SK-N-SH treated with all-trans-retinoic acid at 6 μM for 48 hours (cell line): ENCODE data around the gene DAB1.

Experiments used
- ATAC-seq: fragments of 200-7000 bp; cut with Tn5 transposase; 3 replicates; pipeline ENCODE4 v1.9.1; 2020; ENCODE audit warnings: mild to moderate bottlenecking, moderate library complexity
- ARNTL ChIP-seq: fragments of 450-650 bp; formaldehyde crosslinking; IDR thresholded peaks from 2 replicates; pipeline ENCODE4 v1.5.0; 2020; ENCODE audit warnings: low read depth, mild to moderate bottlenecking, moderate library complexity, borderline replicate concordance
- BACH2 ChIP-seq: fragments of 250-450 bp; sonication (Bioruptor Pico); IDR thresholded peaks from 2 replicates; pipeline ENCODE4 v1.9.0; 2021; ENCODE audit warnings: mild to moderate bottlenecking, borderline replicate concordance
- CREB5 ChIP-seq: fragments of 250-450 bp; sonication (Bioruptor Pico); IDR thresholded peaks from 2 replicates; pipeline ENCODE4 v1.5.1; 2020; ENCODE audit warnings: low read depth, mild to moderate bottlenecking, moderate library complexity
- CSDC2 ChIP-seq: fragments of 250-450 bp; sonication (Bioruptor Pico); IDR thresholded peaks from 2 replicates; pipeline ENCODE4 v1.5.0; 2020; ENCODE audit warnings: mild to moderate bottlenecking, moderate library complexity
- CSRNP3 ChIP-seq: fragments of 250-450 bp; sonication (Bioruptor Pico); IDR thresholded peaks from 2 replicates; pipeline ENCODE4 v1.5.1; 2021; ENCODE audit warnings: mild to moderate bottlenecking, moderate library complexity
- ESRRG ChIP-seq: fragments of 250-450 bp; sonication (Bioruptor Pico); IDR thresholded peaks from 2 replicates; pipeline ENCODE4 v1.6.1; 2021; ENCODE audit warnings: mild to moderate bottlenecking
- GLIS3 ChIP-seq: fragments of 250-450 bp; sonication (Bioruptor Pico); IDR thresholded peaks from 2 replicates; pipeline ENCODE4 v1.5.0; 2020; ENCODE audit warnings: mild to moderate bottlenecking, moderate library complexity
- ISL1 ChIP-seq: fragments of 250-450 bp; sonication (Bioruptor Pico); IDR thresholded peaks from 2 replicates; pipeline ENCODE4 v2.1.2; 2022; ENCODE audit warnings: mild to moderate bottlenecking, moderate library complexity
- OSR1 ChIP-seq: fragments of 250-450 bp; sonication (Bioruptor Pico); IDR thresholded peaks from 2 replicates; pipeline ENCODE4 v1.8.0; 2022; ENCODE audit warnings: moderate library complexity, mild to moderate bottlenecking, inconsistent platforms
- PATZ1 ChIP-seq: fragments of 250-450 bp; sonication (Bioruptor Pico); IDR thresholded peaks from 2 replicates; pipeline ENCODE4 v1.8.0; 2020; ENCODE audit warnings: mild to moderate bottlenecking, moderate library complexity, borderline replicate concordance
- POU6F1 ChIP-seq: fragments of 250-450 bp; sonication (Bioruptor Pico); IDR thresholded peaks from 2 replicates; pipeline ENCODE4 v1.8.0; 2021; ENCODE audit warnings: low read depth, mild to moderate bottlenecking, moderate library complexity, borderline replicate concordance
- PPARA ChIP-seq: fragments of 250-450 bp; sonication (Bioruptor Pico); IDR thresholded peaks from 2 replicates; pipeline ENCODE4 v1.5.0; 2020; ENCODE audit warnings: mild to moderate bottlenecking, borderline replicate concordance
- RARB ChIP-seq: fragments of 250-450 bp; sonication (Bioruptor Pico); IDR thresholded peaks from 2 replicates; pipeline ENCODE4 v1.8.0; 2021; ENCODE audit warnings: mild to moderate bottlenecking, moderate library complexity
- SNAI2 ChIP-seq: fragments of 250-450 bp; sonication (Bioruptor Pico); IDR thresholded peaks from 2 replicates; pipeline ENCODE4 v1.5.0; 2020; ENCODE audit warnings: mild to moderate bottlenecking, moderate library complexity
- TCF4 ChIP-seq: fragments of 250-450 bp; sonication (Bioruptor Pico); IDR thresholded peaks from 2 replicates; pipeline ENCODE4 v1.8.0; 2021; ENCODE audit warnings: mild to moderate bottlenecking, moderate library complexity, borderline replicate concordance
- TOX ChIP-seq: fragments of 250-450 bp; sonication (Bioruptor Pico); IDR thresholded peaks from 2 replicates; pipeline ENCODE4 v1.8.0; 2021; ENCODE audit warnings: mild to moderate bottlenecking, moderate library complexity, borderline replicate concordance
- ZC3H10 ChIP-seq: fragments of 250-450 bp; sonication (Bioruptor Pico); IDR thresholded peaks from 2 replicates; pipeline ENCODE4 v1.5.1; 2021; ENCODE audit warnings: mild to moderate bottlenecking, moderate library complexity
- ZFP3 ChIP-seq: fragments of 250-450 bp; sonication (Bioruptor Pico); IDR thresholded peaks from 2 replicates; pipeline ENCODE4 v1.5.0; 2020; ENCODE audit warnings: mild to moderate bottlenecking, moderate library complexity
- ZFP30 ChIP-seq: fragments of 450-650 bp; formaldehyde crosslinking; IDR thresholded peaks from 2 replicates; pipeline ENCODE4 v1.5.0; 2022; ENCODE audit warnings: mild to moderate bottlenecking, moderate library complexity
- ZNF565 ChIP-seq: fragments of 450-650 bp; formaldehyde crosslinking; conservative IDR thresholded peaks from 2 replicates; pipeline ENCODE4 v1.5.0; 2020; ENCODE audit warnings: low read depth, mild to moderate bottlenecking, moderate library complexity
- ZNF8 ChIP-seq: fragments of 450-650 bp; formaldehyde crosslinking; IDR thresholded peaks from 2 replicates; pipeline ENCODE4 v1.5.0; 2020; ENCODE audit warnings: mild to moderate bottlenecking, moderate library complexity

The DAB1 gene

GRCh38 chr1:57363643-57364042 is 60.2 kb downstream of the DAB1 start:
- no peak for TF ChIP-seq ISL1 (CRISPR knock-in tag)
- TF ChIP-seq ZFP3 (CRISPR knock-in tag): no peak
- TF ChIP-seq BACH2: no peak
- TF ChIP-seq ZFP30 (CRISPR knock-in tag): no peak
- TF ChIP-seq PATZ1 (CRISPR knock-in tag): no peak
- no peak for TF ChIP-seq CSRNP3 (CRISPR knock-in tag)
- TF ChIP-seq POU6F1: no peak
- TF ChIP-seq ZNF8 (CRISPR knock-in tag): no peak
- no peak for TF ChIP-seq GLIS3
- no peak for TF ChIP-seq ESRRG (CRISPR knock-in tag)
- no peak for TF ChIP-seq SNAI2 (CRISPR knock-in tag)
- ATAC-seq: no peak

DNA sequence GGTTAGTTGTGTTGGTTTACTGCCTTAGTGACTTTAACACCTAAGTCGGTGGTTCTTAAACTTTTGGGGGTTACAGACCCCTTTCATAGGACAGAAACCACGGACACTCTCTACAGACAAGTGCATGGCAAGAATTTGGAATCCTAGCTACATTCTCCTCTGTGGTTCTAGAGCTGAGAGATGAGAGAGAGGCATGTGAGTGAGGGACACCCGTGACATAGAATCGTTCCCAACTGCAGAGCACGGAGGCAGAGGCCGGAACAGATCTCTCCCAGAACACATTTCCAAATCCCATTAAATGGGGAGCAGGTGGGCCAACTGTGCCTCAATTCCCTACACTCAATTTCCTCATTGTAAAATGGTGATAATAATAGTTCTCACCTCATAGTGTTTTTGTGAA is 60.7 kb downstream of the DAB1 start:
- no peak for TF ChIP-seq ZC3H10 (CRISPR knock-in tag)
- TF ChIP-seq ZFP3 (CRISPR knock-in tag): no peak
- no peak for TF ChIP-seq ISL1 (CRISPR knock-in tag)
- TF ChIP-seq TCF4 (CRISPR knock-in tag): no peak
- TF ChIP-seq RARB: no peak
- TF ChIP-seq TOX (CRISPR knock-in tag): no peak
- TF ChIP-seq CREB5 (CRISPR knock-in tag): no peak
- TF ChIP-seq POU6F1: no peak
- TF ChIP-seq ZFP30 (CRISPR knock-in tag): no peak
- TF ChIP-seq SNAI2 (CRISPR knock-in tag): no peak
- TF ChIP-seq BACH2: no peak
- no peak for TF ChIP-seq PATZ1 (CRISPR knock-in tag)
- TF ChIP-seq ZNF8 (CRISPR knock-in tag): no peak
- TF ChIP-seq PPARA (CRISPR knock-in tag): no peak
- no peak for TF ChIP-seq OSR1 (CRISPR knock-in tag)
- TF ChIP-seq ESRRG (CRISPR knock-in tag): no peak
- no peak for TF ChIP-seq CSRNP3 (CRISPR knock-in tag)
- TF ChIP-seq, all 23 proteins: peak for 0
- no peak for ATAC-seq

DNA sequence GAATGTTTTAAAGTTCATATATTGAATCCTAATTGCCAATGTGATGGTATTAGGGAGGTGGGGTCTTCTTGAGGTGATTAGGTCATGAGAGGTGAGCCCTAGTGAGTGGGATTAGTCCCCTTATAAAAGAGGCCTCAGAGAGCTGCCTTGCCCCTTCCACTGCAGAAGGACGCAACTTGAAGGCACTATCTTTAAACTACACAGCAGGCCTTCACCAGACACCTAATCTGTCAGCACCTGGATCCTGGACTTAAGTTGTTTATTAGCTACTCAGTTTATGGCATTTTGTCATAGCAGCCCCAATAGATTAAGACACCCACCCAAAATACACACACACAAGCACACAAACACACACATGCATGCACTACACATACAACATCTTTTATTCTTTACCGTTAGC is 61.4 kb downstream of the DAB1 start:
- TF ChIP-seq BACH2 (no peak), ZNF8 (CRISPR knock-in tag) (no peak), ZFP3 (CRISPR knock-in tag) (no peak), ZNF565 (no peak), ARNTL (CRISPR knock-in tag) (no peak), TOX (CRISPR knock-in tag) (no peak), CSDC2 (CRISPR knock-in tag) (no peak), GLIS3 (no peak)
- no peak for ATAC-seq
